ENCODE results near the gene GALNT9.

GALNT9 gene

GRCh38 chr12:132324841-132325732 is 4.3 kb downstream of the GALNT9 start:
- no peak for DNase-seq

GRCh38 chr12:132324173-132324572 is 5.2 kb downstream of the GALNT9 start:
- no peak for DNase-seq

GRCh38 chr12:132323171-132324010 is 6.0 kb downstream of the GALNT9 start:
- DNase-seq, result no peak

- no peak for DNase-seq
Measured at GRCh38 chr12:132322206-132323132, 6.9 kb downstream of the GALNT9 start.

DNA sequence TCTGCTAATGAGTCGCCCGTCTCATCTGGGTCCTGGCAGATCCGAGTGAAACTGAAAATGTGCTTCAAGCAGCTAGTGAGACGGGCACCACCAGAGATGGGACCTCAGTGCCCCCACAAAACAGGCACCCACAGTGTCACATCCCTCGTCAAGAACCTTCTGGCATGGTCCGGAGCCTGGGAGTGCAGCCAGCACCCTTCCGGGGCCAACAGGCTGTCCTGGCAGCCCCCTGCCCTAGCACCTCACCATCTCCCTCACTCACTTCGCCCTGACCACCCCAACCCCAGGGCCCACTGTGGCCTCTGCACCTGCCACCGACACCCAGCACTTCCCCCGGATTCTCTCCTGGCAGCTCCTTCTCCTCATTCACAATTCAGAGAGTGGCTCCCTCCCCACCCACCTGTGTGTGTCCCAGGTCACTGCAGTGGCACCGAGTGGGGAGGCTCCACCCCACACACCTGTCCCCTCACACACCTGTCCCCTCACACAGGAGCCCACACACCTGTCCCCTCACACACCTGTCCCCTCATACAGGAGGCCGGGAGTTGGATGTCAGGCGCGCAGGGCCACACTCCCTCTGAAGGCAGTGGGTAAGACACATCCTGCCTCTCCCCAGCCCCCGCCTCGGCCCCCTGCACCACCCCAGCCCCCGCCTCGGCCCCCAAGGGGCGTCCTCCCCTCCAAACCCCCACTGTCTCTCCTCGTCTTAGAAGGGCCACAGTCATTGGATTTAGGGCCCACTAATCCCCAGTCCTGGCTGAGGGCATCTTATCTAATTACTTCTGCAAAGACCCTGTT is 7.9 kb downstream of the GALNT9 start:
- DNase-seq, result no peak

DNA sequence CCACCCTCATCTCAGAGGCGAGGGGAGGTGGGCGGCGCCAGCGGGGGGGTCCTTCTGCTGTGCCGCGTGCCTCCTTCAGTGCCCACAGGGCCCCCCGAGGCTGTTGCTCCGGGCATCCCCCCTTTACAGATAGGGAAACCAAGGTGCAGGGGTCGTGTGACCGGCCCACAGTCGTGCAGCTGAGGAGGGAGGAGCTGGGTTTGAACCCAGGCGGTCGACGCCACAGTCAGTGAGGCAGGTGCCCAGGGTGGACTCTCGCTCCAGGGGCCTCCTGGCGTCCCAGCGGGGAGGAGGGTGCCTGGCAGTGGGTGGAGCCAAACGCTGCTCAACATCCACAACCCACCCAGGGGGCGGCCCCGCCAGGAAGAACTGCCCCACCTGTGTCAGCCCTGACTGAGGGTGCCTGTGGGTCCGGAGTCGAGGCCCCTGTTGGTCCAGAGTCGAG is 8.6 kb downstream of the GALNT9 start:
- DNase-seq, result no peak

DNA sequence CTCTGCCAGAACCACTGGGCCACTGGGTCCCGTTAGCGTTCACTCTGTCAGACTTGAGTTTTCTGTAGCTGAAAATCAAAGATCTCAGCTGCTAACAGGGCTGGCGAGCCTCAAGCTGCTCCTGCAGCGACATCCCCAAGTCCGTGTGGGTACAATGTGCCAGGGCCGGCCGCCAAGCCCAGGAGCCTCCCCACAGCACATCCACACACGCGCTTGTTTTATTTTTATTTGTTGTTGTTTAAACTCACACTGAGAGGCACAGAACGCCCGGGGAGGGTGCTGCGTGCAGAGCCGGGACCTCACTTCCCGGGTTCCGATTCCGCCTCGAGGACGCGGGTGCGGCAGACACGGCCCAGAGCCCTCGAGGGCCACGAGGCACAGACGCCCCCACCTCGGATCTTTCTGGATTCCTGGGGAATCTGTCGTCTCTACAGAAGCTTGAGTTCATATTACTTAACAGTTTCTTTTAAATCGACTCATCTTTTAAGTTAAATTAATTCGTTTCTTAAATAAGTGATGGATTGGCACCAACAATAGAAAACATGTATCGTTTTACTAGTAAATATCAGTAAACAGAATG is 9.3 kb downstream of the GALNT9 start:
- no peak for DNase-seq

DNA sequence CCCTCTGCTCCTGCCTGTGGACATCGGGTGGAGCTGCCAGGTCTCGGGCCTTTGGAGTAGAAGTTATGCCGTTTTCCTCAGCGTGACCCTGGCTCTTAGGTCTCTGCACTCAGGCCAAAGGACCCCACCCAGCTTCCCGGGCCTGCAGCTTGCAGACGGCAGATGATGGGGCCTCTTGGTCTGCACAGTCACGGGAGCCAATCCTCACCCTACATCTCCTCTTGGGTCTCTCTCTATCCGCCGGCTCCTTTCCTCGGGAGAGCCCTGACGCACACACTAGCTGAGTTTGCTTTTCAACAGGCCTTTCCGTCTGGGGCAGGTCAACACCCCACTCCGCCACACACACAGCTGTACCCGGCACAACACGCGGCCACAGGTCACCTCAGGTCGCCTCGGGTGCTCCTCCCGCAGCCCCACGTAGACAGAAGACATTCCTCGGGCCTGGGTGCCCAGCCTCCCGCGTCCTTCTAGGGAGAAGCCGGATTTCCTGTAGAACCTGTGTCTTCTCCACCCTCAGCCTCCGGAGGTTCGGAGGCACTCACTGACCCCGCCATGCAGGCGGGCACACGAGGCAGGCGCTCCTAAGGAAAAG is 9.9 kb downstream of the GALNT9 start:
- DNase-seq, result no peak

DNA sequence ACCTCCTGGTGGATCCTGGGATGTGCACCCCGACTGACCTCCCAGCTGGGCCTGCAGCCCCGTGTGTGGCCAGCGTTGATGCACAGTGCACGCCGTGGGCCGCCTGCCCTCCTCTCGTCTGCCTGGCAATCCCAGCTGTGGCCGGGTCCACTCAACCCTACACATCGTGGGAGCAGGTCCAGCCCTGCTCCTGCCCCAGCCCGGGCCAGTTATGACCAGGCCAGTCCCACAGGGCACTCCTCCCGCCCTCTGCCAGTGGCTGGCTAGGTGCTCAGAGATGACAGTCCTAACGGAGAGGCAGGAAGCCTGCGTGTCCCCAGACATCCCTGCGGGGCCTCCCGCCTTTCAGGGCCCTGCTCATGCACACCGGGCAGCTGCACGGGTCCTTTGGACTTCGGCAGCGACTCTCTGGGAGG is 10.8 kb downstream of the GALNT9 start:
- no peak for DNase-seq

- DNase-seq, result no peak
Measured at GRCh38 chr12:132318135-132318534, 11.3 kb downstream of the GALNT9 start.

GRCh38 chr12:132317233-132317938 is 12.0 kb downstream of the GALNT9 start:
- DNase-seq, result no peak

- DNase-seq, result no peak
Measured at GRCh38 chr12:132316497-132317232, 12.7 kb downstream of the GALNT9 start.

DNA sequence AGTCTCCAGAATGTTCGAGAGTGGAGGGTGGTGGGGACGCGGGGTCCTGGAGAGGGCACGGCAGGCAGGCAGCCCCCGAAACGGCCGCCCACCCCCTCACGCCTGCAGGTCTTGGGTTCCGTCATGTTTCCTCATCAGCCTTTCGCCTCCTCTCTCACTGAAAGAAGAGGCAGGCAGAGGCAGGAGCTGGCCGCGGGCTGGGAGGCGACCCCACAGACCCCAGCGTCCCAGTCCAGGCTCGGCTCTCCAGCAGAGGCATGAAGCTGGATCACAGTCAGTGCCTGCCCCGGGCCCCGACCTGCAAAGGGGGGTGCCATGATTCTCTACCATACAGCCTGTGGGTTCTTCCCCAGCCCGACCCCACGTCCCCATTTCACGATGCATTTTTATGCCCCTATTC is 13.4 kb downstream of the GALNT9 start:
- DNase-seq, result no peak

DNA sequence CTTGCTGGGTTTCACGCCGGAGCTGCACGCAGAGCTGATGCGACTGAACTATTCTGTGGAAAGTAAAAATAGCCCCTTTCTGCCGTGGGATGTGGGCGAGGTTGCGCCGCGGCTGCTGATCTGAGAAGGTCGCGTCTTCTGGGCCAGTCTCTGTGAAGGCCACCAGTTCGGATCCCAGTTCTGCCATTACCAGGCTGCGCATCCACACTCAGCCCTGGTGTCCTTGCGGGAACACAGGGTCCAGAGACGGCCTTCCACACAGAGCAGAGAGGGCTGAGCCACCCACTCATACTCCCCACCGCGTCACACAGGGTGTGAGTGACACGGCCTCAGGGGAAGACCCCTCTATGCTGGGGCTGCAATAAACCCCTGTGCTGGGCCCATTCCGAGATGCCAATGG is 13.9 kb downstream of the GALNT9 start:
- no peak for DNase-seq

DNA sequence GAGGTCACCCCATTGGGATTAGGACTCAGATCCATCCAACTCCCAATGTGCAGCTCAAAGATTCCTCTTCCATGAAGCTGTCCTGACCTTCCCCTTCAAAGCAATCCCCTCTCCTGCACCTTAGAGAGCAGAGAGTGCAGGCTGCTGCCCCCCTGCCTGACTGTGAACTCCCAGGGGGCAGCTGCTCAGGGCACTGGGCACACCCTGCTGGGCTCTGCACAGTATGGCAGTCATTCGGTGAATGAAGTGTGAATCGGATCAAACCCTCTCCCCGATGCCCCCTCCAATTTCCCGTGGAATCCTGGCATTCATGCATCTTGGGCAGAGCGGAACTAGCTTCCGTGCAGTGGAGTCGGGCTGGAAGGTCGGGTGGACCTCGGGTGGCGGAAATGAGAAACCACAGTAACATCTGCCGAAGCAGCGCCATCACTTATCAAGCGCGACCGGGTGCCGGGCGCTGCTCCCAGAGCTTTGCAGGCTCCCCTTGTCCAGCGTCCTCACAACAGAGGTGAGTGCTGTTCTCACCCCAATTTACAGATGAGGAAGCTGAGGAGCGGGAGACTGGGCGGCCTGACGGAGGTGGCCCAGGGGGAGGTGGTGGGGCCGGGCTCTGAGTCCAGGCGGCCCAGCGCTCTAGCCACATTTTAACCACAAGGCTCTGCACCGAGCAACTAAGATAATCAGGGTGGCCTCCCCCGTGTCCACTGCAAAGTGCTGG is 14.7 kb downstream of the GALNT9 start:
- no peak for DNase-seq

- no peak for DNase-seq
Measured at GRCh38 chr12:132314035-132314434, 15.4 kb downstream of the GALNT9 start.

DNA sequence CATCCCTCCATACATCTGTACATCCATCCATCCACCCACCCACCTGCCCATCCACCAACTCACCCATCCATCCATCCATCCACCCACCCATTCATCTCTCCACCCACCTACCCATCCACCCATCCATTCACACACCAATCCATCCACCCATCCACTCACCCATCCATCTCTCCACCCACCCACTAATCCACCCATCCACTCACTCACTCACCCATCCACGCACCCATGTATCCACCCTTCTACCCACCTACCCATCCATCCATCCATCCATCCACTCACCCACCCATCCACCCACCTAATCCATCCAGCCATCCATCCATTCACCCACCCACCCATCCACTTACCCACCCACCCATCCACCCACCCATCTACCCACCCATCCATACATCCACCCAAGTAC is 16.2 kb downstream of the GALNT9 start:
- DNase-seq, result no peak

GRCh38 chr12:132312516-132312915 is 16.9 kb downstream of the GALNT9 start:
- no peak for DNase-seq
